ENCODE results near the gene AXDND1. TPM values are rescaled to one million over a fixed set of nuclear protein-coding genes. Genes with fewer than 3 reads are reported as not detected.

Gene AXDND1
- total RNA-seq, 1 experiment from 2014 or later = 0.48 TPM

DNA sequence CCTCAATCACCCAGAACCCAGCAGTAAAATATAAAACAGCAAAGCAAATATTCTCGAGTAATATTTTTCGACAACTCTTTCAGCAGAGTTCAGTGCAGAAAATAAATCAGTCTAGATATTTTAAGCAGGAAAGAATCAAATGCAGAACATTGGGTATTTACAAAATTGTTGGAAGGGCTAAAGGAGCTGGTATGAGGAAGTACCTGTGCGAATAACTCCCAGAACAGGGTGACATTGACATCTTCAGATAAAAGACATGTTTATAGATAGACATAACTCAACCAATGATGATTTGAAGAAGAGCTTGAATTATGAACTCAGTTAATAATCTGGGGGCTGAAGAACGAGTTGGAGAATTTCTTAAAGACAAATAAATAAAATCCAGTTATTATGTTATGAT lies 6.4 kb downstream of the AXDND1 start:
- Histone ChIP-seq H3K18ac (ENCODE audit: insufficient read length, low read depth, low read length) (no peak overlapping the region), H3K9me3 (ENCODE audit: control insufficient read depth, low read depth, low read length) (no peaks in the 10 kb centered on the region)
- WGBS (ENCODE audit: extremely low coverage, insufficient read length, low lambda C conversion rate) = no CpG with 5 or more reads among the region's 4 CpGs

More for the DNA sequence above, 6.4 kb downstream of the AXDND1 start:
- Histone ChIP-seq H4K91ac (ENCODE audit: insufficient read length, low read depth, low read length) (no peak overlapping the region), H3K14ac (ENCODE audit: insufficient read depth, low read length) (no peak overlapping the region), H2BK15ac (ENCODE audit: low read depth, low read length) (no peak overlapping the region), H4K5ac (ENCODE audit: insufficient read length, low read depth, low read length) (no peak overlapping the region), H2BK20ac (ENCODE audit: low read depth, low read length, poor library complexity, severe bottlenecking) (no peak overlapping the region), H3K9ac (ENCODE audit: extremely low read depth, insufficient read length, low read length) (no peak overlapping the region), H2BK120ac (ENCODE audit: low read depth, low read length, poor library complexity, severe bottlenecking) (no peak overlapping the region), H3K4me1 (ENCODE audit: insufficient read depth, low read length) (no peaks in the 10 kb centered on the region), H2BK5ac (ENCODE audit: insufficient read length, low read length) (no peak overlapping the region), H4K20me1 (ENCODE audit: control insufficient read depth, insufficient read depth, insufficient read length) (no peaks in the 10 kb centered on the region), H3K79me1 (ENCODE audit: insufficient read depth, low read depth, low read length, poor library complexity, severe bottlenecking) (no peaks in the 10 kb centered on the region), H3K4me2 (ENCODE audit: insufficient read depth, insufficient read length, low read length) (no peak overlapping the region), H3K4ac (ENCODE audit: low read depth, low read length) (no peak overlapping the region), H3T11ph (ENCODE audit: low read length) (no peak overlapping the region), H3K27me3 (ENCODE audit: insufficient read depth, low read length) (no peaks in the 10 kb centered on the region), H3K27ac (ENCODE audit: insufficient read length, low read depth, low read length) (no peak overlapping the region), H4K8ac (replicated peaks; ENCODE audit: insufficient read length, low read depth, low read length) (no peak overlapping the region), H2BK12ac (ENCODE audit: insufficient read length, low read depth, low read length) (no peak overlapping the region), H2AK5ac (ENCODE audit: insufficient read length, low read length) (no peak overlapping the region), H2AFZ (ENCODE audit: low read length) (no peak overlapping the region), H3K23me2 (ENCODE audit: insufficient read length, low read depth, low read length, poor library complexity, severe bottlenecking) (no peaks in the 10 kb centered on the region), H3K56ac (ENCODE audit: insufficient read length, low read depth, low read length) (no peak overlapping the region), H3K23ac (ENCODE audit: insufficient read length, low read depth, low read length) (no peak overlapping the region), H3K79me2 (ENCODE audit: insufficient read depth, low read length) (no peaks in the 10 kb centered on the region)
- H3K9me3 Mint-ChIP-seq = no peaks in the 10 kb centered on the region
- H3K4me3 Mint-ChIP-seq = no peak overlapping the region
- no peaks in the 10 kb centered on the region for H3K4me1 Mint-ChIP-seq
- DNase-seq = no peak
- no peak overlapping the region for H3K27ac Mint-ChIP-seq
- H3K27me3 Mint-ChIP-seq (ENCODE audit: low read depth) = no peaks in the 10 kb centered on the region; the same call in 1 of the 2 replicates
- TF ChIP-seq, protein P1, sequence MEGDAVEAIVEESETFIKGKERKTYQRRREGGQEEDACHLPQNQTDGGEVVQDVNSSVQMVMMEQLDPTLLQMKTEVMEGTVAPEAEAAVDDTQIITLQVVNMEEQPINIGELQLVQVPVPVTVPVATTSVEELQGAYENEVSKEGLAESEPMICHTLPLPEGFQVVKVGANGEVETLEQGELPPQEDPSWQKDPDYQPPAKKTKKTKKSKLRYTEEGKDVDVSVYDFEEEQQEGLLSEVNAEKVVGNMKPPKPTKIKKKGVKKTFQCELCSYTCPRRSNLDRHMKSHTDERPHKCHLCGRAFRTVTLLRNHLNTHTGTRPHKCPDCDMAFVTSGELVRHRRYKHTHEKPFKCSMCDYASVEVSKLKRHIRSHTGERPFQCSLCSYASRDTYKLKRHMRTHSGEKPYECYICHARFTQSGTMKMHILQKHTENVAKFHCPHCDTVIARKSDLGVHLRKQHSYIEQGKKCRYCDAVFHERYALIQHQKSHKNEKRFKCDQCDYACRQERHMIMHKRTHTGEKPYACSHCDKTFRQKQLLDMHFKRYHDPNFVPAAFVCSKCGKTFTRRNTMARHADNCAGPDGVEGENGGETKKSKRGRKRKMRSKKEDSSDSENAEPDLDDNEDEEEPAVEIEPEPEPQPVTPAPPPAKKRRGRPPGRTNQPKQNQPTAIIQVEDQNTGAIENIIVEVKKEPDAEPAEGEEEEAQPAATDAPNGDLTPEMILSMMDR (conservative IDR thresholded peaks at IDR 0.05) = no peak
- no peaks in the 10 kb centered on the region for H3K36me3 Mint-ChIP-seq (ENCODE audit: insufficient read depth in 1 of 3, low read depth in 3 of 3)
